HG03066 (cell line): ENCODE measurements around the gene C7orf33.

Experiments
- ATAC-seq: cut with Tn5 transposase; IDR thresholded peaks from one replicate; pipeline ENCODE4 v1.9.1; 2021; ENCODE audit warnings: low read depth; ENCODE audit not compliant: unreplicated experiment

Gene C7orf33

GRCh38 chr7:148624735-148625134, 34.2 kb downstream of the C7orf33 start:
- no peak for ATAC-seq

- ATAC-seq: no peak
Observed at GRCh38 chr7:148625342-148625741, 34.8 kb downstream of the C7orf33 start.

GRCh38 chr7:148626828-148627227, 36.3 kb downstream of the C7orf33 start:
- no peak for ATAC-seq

GRCh38 chr7:148628011-148628410, 37.4 kb downstream of the C7orf33 start:
- ATAC-seq: no peak

- no peak for ATAC-seq
Observed at GRCh38 chr7:148630078-148630477, 39.5 kb downstream of the C7orf33 start.

- no peak for ATAC-seq
Observed at GRCh38 chr7:148633761-148634160, 43.2 kb downstream of the C7orf33 start.

- no peak for ATAC-seq
Observed at GRCh38 chr7:148637094-148637493, 46.5 kb downstream of the C7orf33 start.

- no peak for ATAC-seq
Observed at GRCh38 chr7:148645898-148646297, 55.3 kb downstream of the C7orf33 start.

GRCh38 chr7:148650232-148650858, 59.8 kb downstream of the C7orf33 start:
- ATAC-seq: no peak

GRCh38 chr7:148652773-148653172, 62.2 kb downstream of the C7orf33 start:
- ATAC-seq: no peak

- no peak for ATAC-seq
Observed at GRCh38 chr7:148657929-148658328, 67.4 kb downstream of the C7orf33 start.

- ATAC-seq: no peak
Observed at GRCh38 chr7:148661471-148661870, 70.9 kb downstream of the C7orf33 start.

GRCh38 chr7:148662646-148663045, 72.1 kb downstream of the C7orf33 start:
- no peak for ATAC-seq

GRCh38 chr7:148664324-148664723, 73.8 kb downstream of the C7orf33 start:
- ATAC-seq: no peak

- no peak for ATAC-seq
Observed at GRCh38 chr7:148665221-148665620, 74.7 kb downstream of the C7orf33 start.
